ENCODE results near the gene RAP1GAP. TPM values are rescaled to one million over a fixed set of nuclear protein-coding genes. Genes with fewer than 3 reads are reported as not detected.

RAP1GAP gene
- total RNA-seq, 1 donor from 2014 or later = 2.6 TPM

GRCh38 chr1:21564521-21565095 is 104.5 kb downstream of the RAP1GAP start:
- Histone ChIP-seq H3K4me3 (no peak overlapping the region), H3K9me3 (ENCODE audit: low read depth) (no peaks in the 10 kb centered on the region), H2AFZ (replicated peaks) (no peak overlapping the region), H3K79me2 (ENCODE audit: low read depth) (no peaks in the 10 kb centered on the region), H3K27me3 (no peaks in the 10 kb centered on the region), H4K20me1 (ENCODE audit: low read depth) (peaks cover 9% of the 10 kb centered on the region), H3K9ac (no peak overlapping the region), H3K4me2 (no peak overlapping the region), H3K27ac (no peak overlapping the region), H3K36me3 (no peaks in the 10 kb centered on the region), H3F3A (ENCODE audit: low read depth) (no peaks in the 10 kb centered on the region), H3K4me1 (no peaks in the 10 kb centered on the region)
- no peaks in the 10 kb centered on the region for H3K9me3 Mint-ChIP-seq
- peaks cover 7% of the 10 kb centered on the region for H3K27me3 Mint-ChIP-seq (ENCODE audit: insufficient read depth, low read depth)
- peaks cover 28% of the 10 kb centered on the region for H3K4me1 Mint-ChIP-seq
- DNase-seq (ENCODE audit: low spot score) = no peak
- no peak overlapping the region for H3K4me3 Mint-ChIP-seq
- H3K36me3 Mint-ChIP-seq = no peaks in the 10 kb centered on the region
- no peak for TF ChIP-seq EZH2phosphoT487 (IDR thresholded peaks at IDR 0.05)
- no peak for TF ChIP-seq EZH2 (IDR thresholded peaks at IDR 0.05)
- TF ChIP-seq, protein P1, sequence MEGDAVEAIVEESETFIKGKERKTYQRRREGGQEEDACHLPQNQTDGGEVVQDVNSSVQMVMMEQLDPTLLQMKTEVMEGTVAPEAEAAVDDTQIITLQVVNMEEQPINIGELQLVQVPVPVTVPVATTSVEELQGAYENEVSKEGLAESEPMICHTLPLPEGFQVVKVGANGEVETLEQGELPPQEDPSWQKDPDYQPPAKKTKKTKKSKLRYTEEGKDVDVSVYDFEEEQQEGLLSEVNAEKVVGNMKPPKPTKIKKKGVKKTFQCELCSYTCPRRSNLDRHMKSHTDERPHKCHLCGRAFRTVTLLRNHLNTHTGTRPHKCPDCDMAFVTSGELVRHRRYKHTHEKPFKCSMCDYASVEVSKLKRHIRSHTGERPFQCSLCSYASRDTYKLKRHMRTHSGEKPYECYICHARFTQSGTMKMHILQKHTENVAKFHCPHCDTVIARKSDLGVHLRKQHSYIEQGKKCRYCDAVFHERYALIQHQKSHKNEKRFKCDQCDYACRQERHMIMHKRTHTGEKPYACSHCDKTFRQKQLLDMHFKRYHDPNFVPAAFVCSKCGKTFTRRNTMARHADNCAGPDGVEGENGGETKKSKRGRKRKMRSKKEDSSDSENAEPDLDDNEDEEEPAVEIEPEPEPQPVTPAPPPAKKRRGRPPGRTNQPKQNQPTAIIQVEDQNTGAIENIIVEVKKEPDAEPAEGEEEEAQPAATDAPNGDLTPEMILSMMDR (IDR thresholded peaks at IDR 0.05) = no peak
- H3K27ac Mint-ChIP-seq = no peak overlapping the region

DNA sequence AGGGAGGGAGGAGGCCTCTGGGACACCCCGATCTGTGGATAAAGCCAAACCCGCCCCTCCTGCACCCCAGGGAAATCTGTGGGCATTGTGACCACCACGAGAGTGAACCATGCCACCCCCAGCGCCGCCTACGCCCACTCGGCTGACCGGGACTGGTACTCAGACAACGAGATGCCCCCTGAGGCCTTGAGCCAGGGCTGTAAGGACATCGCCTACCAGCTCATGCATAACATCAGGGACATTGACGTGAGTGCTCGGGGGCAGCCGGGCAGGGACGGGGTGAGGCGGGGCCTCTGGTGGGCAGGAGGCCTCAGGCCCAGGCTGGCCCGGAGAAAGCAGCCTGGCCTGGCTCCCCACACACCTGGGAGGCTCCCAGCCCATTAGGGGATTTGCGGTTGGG is 105.2 kb downstream of the RAP1GAP start:
- TF ChIP-seq, protein P1 (IDR thresholded peaks at IDR 0.05) = no peak
- TF ChIP-seq EZH2phosphoT487 (IDR thresholded peaks at IDR 0.05) = no peak
- TF ChIP-seq EZH2 (IDR thresholded peaks at IDR 0.05) = no peak
- Mint-ChIP-seq H3K27me3 (ENCODE audit: insufficient read depth, low read depth) (peaks cover 7% of the 10 kb centered on the region), H3K4me3 (no peak overlapping the region), H3K27ac (no peak overlapping the region), H3K4me1 (peaks cover 26% of the 10 kb centered on the region), H3K9me3 (no peaks in the 10 kb centered on the region), H3K36me3 (no peaks in the 10 kb centered on the region)
- H3K9ac ChIP-seq = no peak overlapping the region
- no peak for DNase-seq (ENCODE audit: low spot score)
- no peak overlapping the region for H3K4me2 ChIP-seq
- H3F3A ChIP-seq (ENCODE audit: low read depth) = no peaks in the 10 kb centered on the region
- no peak overlapping the region for H2AFZ ChIP-seq (replicated peaks)
- no peaks in the 10 kb centered on the region for H3K36me3 ChIP-seq
- no peaks in the 10 kb centered on the region for H3K9me3 ChIP-seq (ENCODE audit: low read depth)
- H3K79me2 ChIP-seq (ENCODE audit: low read depth) = no peaks in the 10 kb centered on the region
- no peak overlapping the region for H3K27ac ChIP-seq
- H3K27me3 ChIP-seq = no peaks in the 10 kb centered on the region
- no peak overlapping the region for H3K4me3 ChIP-seq
- peaks cover 9% of the 10 kb centered on the region for H4K20me1 ChIP-seq (ENCODE audit: low read depth)
- no peaks in the 10 kb centered on the region for H3K4me1 ChIP-seq

DNA sequence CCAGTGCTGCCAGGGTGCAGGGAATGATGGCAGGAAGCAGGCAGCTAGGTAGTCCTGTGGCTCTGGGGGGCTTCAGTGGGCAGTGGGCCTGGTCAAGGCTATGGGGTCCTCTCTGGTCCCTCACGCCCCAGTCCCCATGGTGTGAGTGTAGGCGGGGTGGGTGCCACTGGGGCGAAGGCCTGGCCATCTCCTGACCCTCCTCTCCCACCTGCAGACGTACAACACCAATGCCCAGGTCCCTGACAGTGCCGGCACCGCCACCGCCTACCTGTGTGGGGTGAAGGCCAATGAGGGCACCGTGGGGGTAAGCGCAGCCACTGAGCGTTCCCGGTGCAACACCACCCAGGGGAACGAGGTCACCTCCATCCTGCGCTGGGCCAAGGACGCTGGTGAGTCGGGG is 106.3 kb downstream of the RAP1GAP start:
- H3K79me2 ChIP-seq (ENCODE audit: low read depth) = no peaks in the 10 kb centered on the region
- no peaks in the 10 kb centered on the region for H3K9me3 ChIP-seq (ENCODE audit: low read depth)
- DNase-seq (ENCODE audit: low spot score) = no peak
- H3K36me3 ChIP-seq = no peaks in the 10 kb centered on the region
- no peak overlapping the region for H3K27ac ChIP-seq
- H4K20me1 ChIP-seq (ENCODE audit: low read depth) = peaks cover 18% of the 10 kb centered on the region
- H3K27me3 ChIP-seq = no peaks in the 10 kb centered on the region
- no peak overlapping the region for H2AFZ ChIP-seq (replicated peaks)
- no peak overlapping the region for H3K4me3 Mint-ChIP-seq
- TF ChIP-seq, protein P1 (IDR thresholded peaks at IDR 0.05) = no peak
- no peak for TF ChIP-seq EZH2phosphoT487 (IDR thresholded peaks at IDR 0.05)
- no peak for TF ChIP-seq EZH2 (IDR thresholded peaks at IDR 0.05)
- H3K4me1 ChIP-seq = no peaks in the 10 kb centered on the region
- H3K27me3 Mint-ChIP-seq (ENCODE audit: insufficient read depth, low read depth) = peaks cover 4% of the 10 kb centered on the region
- H3K9ac ChIP-seq = no peak overlapping the region
- no peaks in the 10 kb centered on the region for H3F3A ChIP-seq (ENCODE audit: low read depth)
- no peak overlapping the region for H3K4me3 ChIP-seq
- no peaks in the 10 kb centered on the region for H3K9me3 Mint-ChIP-seq
- no peak overlapping the region for H3K4me2 ChIP-seq
- H3K27ac Mint-ChIP-seq = no peak overlapping the region
- peaks cover 16% of the 10 kb centered on the region for H3K4me1 Mint-ChIP-seq
- no peaks in the 10 kb centered on the region for H3K36me3 Mint-ChIP-seq
